Measurements from ENCODE around the gene SPINK6. TPM values are rescaled to one million over a fixed set of nuclear protein-coding genes. Genes with fewer than 3 reads are reported as not detected.

Gene SPINK6
- total and polyA plus RNA-seq, 12 donors = 0.33 to 0.54 TPM; not detected in 10

DNA sequence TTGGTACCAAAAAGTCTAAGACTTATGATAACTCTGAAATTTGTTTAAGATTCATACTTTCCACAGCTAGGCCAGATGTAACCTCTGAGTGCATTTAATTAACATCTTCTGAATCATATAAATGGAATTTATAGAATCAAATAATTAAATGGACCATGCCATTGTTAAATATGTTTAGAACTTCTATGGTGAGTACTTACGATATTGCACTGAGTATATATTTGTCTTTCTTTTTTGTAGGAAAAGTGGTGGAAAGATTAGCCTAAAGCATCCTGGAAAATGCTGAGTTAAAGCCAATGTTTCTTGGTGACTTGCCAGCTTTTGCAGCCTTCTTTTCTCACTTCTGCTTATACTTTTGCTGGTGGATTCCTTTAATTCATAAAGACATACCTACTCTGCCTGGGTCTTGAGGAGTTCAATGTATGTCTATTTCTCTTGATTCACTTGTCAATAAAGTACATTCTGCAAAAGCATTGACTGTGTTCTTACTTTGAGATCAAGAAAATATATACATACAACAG lies 11.9 kb downstream of the SPINK6 start:
- WGBS, 4 donors = 68 to 85% (median 73%) methylated on average over 1 of the region's 1 CpG
- Histone ChIP-seq H3K9me3 (replicated peaks in 1 of 3) (no peaks in the 10 kb centered on the region), H3K4me1 (replicated peaks in 1 of 2) (no peaks in the 10 kb centered on the region), H3K36me3 (replicated peaks in 1 of 2) (no peaks in the 10 kb centered on the region), H3K27ac (no peak overlapping the region), H3K4me3 (no peak overlapping the region), H3K27me3 (no peaks in the 10 kb centered on the region)
- intact Hi-C loops (cut with DNase I) = no loop called here
- no peak for TF ChIP-seq POLR2A (IDR thresholded peaks at IDR 0.05)
- TF ChIP-seq, protein P1, sequence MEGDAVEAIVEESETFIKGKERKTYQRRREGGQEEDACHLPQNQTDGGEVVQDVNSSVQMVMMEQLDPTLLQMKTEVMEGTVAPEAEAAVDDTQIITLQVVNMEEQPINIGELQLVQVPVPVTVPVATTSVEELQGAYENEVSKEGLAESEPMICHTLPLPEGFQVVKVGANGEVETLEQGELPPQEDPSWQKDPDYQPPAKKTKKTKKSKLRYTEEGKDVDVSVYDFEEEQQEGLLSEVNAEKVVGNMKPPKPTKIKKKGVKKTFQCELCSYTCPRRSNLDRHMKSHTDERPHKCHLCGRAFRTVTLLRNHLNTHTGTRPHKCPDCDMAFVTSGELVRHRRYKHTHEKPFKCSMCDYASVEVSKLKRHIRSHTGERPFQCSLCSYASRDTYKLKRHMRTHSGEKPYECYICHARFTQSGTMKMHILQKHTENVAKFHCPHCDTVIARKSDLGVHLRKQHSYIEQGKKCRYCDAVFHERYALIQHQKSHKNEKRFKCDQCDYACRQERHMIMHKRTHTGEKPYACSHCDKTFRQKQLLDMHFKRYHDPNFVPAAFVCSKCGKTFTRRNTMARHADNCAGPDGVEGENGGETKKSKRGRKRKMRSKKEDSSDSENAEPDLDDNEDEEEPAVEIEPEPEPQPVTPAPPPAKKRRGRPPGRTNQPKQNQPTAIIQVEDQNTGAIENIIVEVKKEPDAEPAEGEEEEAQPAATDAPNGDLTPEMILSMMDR (IDR thresholded peaks at IDR 0.05) = no peak
- peak in 1 of 7 donors; percentile 6 for DNase-seq

DNA sequence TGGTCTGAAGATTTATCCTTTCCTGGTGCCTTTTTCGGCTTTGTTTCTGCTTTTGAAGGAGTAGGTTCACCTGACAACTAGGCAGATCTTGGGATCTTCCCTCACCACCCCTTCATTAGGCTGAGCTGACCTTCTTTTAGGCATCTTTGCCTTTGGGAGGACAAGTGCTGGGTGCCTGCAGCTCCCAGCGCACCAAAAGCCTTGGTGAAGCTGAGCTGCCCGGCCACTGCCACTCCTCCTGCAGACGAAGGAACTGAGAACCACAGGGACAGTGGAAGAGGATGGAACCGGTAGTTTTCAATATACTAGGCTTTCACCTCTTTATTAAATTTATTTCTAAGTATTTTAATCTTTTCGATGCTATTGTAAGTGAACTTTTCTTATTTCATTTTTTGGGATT lies 18.7 kb downstream of the SPINK6 start:
- no peaks in the 10 kb centered on the region for H3K27me3 ChIP-seq
- no peak overlapping the region for H3K4me3 ChIP-seq
- no peaks in the 10 kb centered on the region for H3K4me1 ChIP-seq (replicated peaks in 1 of 2)
- H3K9me3 ChIP-seq (replicated peaks in 1 of 3) = no peaks in the 10 kb centered on the region
- intact Hi-C loops (cut with DNase I) = no loop called here
- TF ChIP-seq, protein P1 (IDR thresholded peaks at IDR 0.05) = no peak
- TF ChIP-seq POLR2A (IDR thresholded peaks at IDR 0.05) = no peak
- no peak for DNase-seq
- H3K27ac ChIP-seq = no peak overlapping the region
- WGBS, 4 donors = 83 to 87% (median 85%) methylated on average over 6 of the region's 6 CpGs
- no peaks in the 10 kb centered on the region for H3K36me3 ChIP-seq (replicated peaks in 1 of 2)

DNA sequence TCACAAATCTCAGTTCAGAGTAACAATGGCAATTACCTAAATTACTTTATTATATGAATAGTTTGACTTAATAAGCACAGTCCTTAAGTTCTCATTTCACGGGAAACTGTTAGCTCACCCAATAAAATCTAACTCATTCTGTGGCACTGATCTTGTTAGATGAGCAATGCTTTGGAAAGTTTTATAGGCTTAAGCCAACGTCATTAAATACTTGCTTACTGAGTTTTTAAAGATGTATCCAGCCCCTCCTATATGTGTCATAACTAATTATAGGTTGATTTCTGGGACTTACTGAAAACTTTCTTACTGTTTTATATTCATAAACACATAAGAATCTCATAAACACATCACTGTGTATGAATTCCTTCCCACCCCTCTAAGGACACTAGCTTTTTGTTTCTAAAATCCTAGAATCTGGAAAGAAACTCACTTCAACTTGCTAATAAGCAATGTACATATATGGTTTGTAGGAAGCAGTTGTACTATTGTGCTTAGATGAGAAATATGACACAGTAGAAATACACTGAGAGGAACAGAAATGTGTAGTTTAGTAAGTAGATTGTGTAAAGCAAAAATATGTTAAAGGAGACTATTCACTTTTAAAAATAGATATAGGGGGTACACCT lies 21.4 kb downstream of the SPINK6 start:
- WGBS, 4 donors = 68 to 81% (median 75%) methylated on average over 2 of the region's 2 CpGs
- no peak for DNase-seq
- Histone ChIP-seq H3K36me3 (replicated peaks in 1 of 2) (no peaks in the 10 kb centered on the region), H3K27me3 (no peaks in the 10 kb centered on the region), H3K27ac (no peak overlapping the region), H3K9me3 (replicated peaks in 1 of 3) (no peaks in the 10 kb centered on the region), H3K4me1 (replicated peaks in 1 of 2) (no peaks in the 10 kb centered on the region), H3K4me3 (no peak overlapping the region)
- no peak for TF ChIP-seq POLR2A (IDR thresholded peaks at IDR 0.05)
- TF ChIP-seq, protein P1 (IDR thresholded peaks at IDR 0.05) = no peak
- intact Hi-C loops (cut with DNase I) = no loop called here

DNA sequence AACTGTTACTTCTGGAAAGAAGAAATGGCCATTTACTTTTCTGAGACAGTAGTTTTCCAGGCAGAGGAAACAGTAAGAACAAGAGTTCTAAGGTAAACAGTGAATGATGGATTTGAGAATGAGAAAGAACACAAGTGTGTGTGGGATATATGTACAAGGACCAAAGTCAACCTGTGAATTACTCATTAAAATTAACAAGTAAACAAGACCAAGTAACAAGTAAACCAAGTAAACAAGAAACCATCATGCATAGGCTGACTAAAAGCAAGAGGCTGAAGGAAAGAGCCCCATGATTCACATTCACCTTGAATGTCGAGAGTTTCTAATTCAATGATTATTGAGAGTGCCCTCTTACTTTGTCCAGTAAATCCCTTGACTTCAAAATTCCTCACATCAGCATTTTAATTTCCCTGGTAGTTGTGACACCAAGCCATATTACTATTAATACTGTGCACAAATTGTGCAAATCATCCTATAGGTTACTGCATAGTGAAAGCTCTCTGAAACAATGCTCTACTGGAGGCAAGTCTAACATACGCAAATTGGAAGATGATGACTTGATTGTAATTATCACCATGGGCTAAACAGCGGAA lies 25.6 kb downstream of the SPINK6 start:
- no peak overlapping the region for H3K27ac ChIP-seq

More for the DNA sequence above, 25.6 kb downstream of the SPINK6 start:
- WGBS, 4 donors = 86 to 92% (median 89%) methylated on average over 3 of the region's 3 CpGs
- intact Hi-C loops (cut with DNase I) = no loop called here
- no peak for DNase-seq
- no peaks in the 10 kb centered on the region for H3K9me3 ChIP-seq (replicated peaks in 1 of 3)
- no peaks in the 10 kb centered on the region for H3K4me1 ChIP-seq (replicated peaks in 1 of 2)
- no peaks in the 10 kb centered on the region for H3K36me3 ChIP-seq (replicated peaks in 1 of 2)
- no peaks in the 10 kb centered on the region for H3K27me3 ChIP-seq
- H3K4me3 ChIP-seq = no peak overlapping the region
- TF ChIP-seq POLR2A (IDR thresholded peaks at IDR 0.05) = no peak
- TF ChIP-seq, protein P1 (IDR thresholded peaks at IDR 0.05) = no peak

All from adrenal gland (tissue), 12 donors.